K562 (cell line): ENCODE data around the gene GLIS1. TPM values are rescaled to one million over a fixed set of nuclear protein-coding genes. Genes with fewer than 3 reads are reported as not detected.
A peak's percentile ranks its signal among the peaks of the same experiment; 100 is the strongest.

Experiments used
- ATAC-seq: fragments of 200-7000 bp; cut with Tn5 transposase; 3 replicates; pipeline ENCODE4 v1.9.1; 2020; ENCODE audit warnings: moderate library complexity
- BruUV-seq: library from RNA; stranded (reverse); fragments of 400-500 nt; replicated peaks from 2 replicates; lab custom pipeline; 2021; lab: Mats Ljungman, UMichigan
- CTCF ChIA-PET: fragments of 300-600 bp; formaldehyde crosslinking; extraction: SDS; loops from one replicate; lab custom pipeline; 2021; ENCODE audit warnings: low intra/inter-chr PET ratio; lab: Yijun Ruan, JAX
- POLR2A ChIA-PET: fragments of 300-600, 350-650 bp; sonication (Branson Sonifier 250); formaldehyde crosslinking; extraction: SDS; loops from one replicate; lab custom pipeline; 2021; ENCODE audit warnings: antibody characterized with exemption, inconsistent platforms; lab: Yijun Ruan, JAX
- DNase-seq, 4 experiments: peaks; one replicate each; pipeline versions ENCODE4 v3.0.0 to v3.0.0-alpha.2; 2011 to 2018; ENCODE audit warnings: low spot score in 3 of 4, mixed read lengths in 3 of 4; ENCODE audit errors: extremely low read depth in 1 of 4
- FAIRE-seq: peaks from 2 replicates; lab custom pipeline; 2011; peaks lifted over from hg19 to GRCh38; lab: Jason Lieb, UNC
- H2AFZ ChIP-seq: 2 replicates; pipeline ENCODE4 v1.6.0; 2011; ENCODE audit warnings: low read depth, low read length, control low read depth, inconsistent platforms
- H3K27ac ChIP-seq: fragments of 200-600 bp; 3 replicates; pipeline ENCODE4 v1.8.0; 2011; ENCODE audit warnings: low read depth, mild to moderate bottlenecking, control low read depth, inconsistent platforms, low read length, moderate library complexity, mixed read lengths; ENCODE audit errors: extremely low read depth
- H3K27me3 ChIP-seq, 2 experiments: fragments of 300-600 bp in 1 of 2; 2 replicates in 1 of 2; 3 replicates in 1 of 2; pipeline versions ENCODE4 v1.6.0 to v1.8.0; 2011; ENCODE audit warnings: inconsistent platforms in 2 of 2, low read length in 2 of 2, mild to moderate bottlenecking in 1 of 2, mixed read lengths in 1 of 2, moderate library complexity in 1 of 2; ENCODE audit not compliant: control insufficient read depth in 2 of 2, insufficient read depth in 2 of 2
- H3K36me3 ChIP-seq: fragments of 300-600 bp; 3 replicates; pipeline ENCODE4 v1.8.0; 2011; ENCODE audit warnings: mild to moderate bottlenecking, low read length, inconsistent platforms; ENCODE audit not compliant: control insufficient read depth, insufficient read depth
- H3K4me1 ChIP-seq, 2 experiments: fragments of 200-600 bp in 1 of 2; replicated peaks in 1 of 2; 2 replicates in 1 of 2; 3 replicates in 1 of 2; pipeline versions ENCODE4 v1.5.1 to v1.8.0; 2011; ENCODE audit warnings: inconsistent platforms in 2 of 2, low read length in 2 of 2, mild to moderate bottlenecking in 1 of 2, mixed read lengths in 1 of 2, moderate library complexity in 1 of 2; ENCODE audit not compliant: control insufficient read depth in 2 of 2, insufficient read depth in 2 of 2
- H3K4me2 ChIP-seq: 2 replicates; pipeline ENCODE4 v1.6.1; 2011; ENCODE audit warnings: low read length, control low read depth, inconsistent platforms, mixed read lengths; ENCODE audit not compliant: insufficient read depth
- H3K4me3 ChIP-seq: fragments of 200-600 bp; sonication (generic), shearing (Covaris generic); 2 replicates; pipeline ENCODE4 v1.5.1; 2016; ENCODE audit warnings: control low read depth, inconsistent platforms
- H3K79me2 ChIP-seq: fragments of 200-600 bp; 3 replicates; pipeline ENCODE4 v1.8.0; 2011; ENCODE audit warnings: low read length, inconsistent platforms; ENCODE audit not compliant: control insufficient read depth, insufficient read depth
- H3K9ac ChIP-seq, 2 experiments: 2 replicates each; pipeline versions ENCODE4 v1.6.0 to v1.6.1; 2011; ENCODE audit warnings: low read depth in 2 of 2, low read length in 2 of 2, control low read depth in 1 of 2, inconsistent platforms in 1 of 2, mild to moderate bottlenecking in 1 of 2, mixed read lengths in 1 of 2; ENCODE audit not compliant: insufficient read depth in 1 of 2
- H3K9me1 ChIP-seq: one replicate; pipeline ENCODE4 v1.6.0; 2011; ENCODE audit warnings: inconsistent platforms, mild to moderate bottlenecking, low read length, moderate library complexity; ENCODE audit not compliant: control insufficient read depth, insufficient read depth
- H3K9me3 ChIP-seq: replicated peaks from 2 replicates; pipeline ENCODE4 v1.5.1; 2011; ENCODE audit warnings: low read depth, low read length, inconsistent platforms; ENCODE audit not compliant: control insufficient read depth, insufficient read depth
- H4K20me1 ChIP-seq: replicated peaks from 2 replicates; pipeline ENCODE4 v1.6.1; 2011; ENCODE audit warnings: low read length, inconsistent platforms, mixed read lengths; ENCODE audit not compliant: control insufficient read depth, insufficient read depth
- ATF4 ChIP-seq: fragments of 450-650 bp; formaldehyde crosslinking; IDR thresholded peaks from 2 replicates; pipeline ENCODE4 v1.4.0; 2022; ENCODE audit warnings: mild to moderate bottlenecking, moderate library complexity
- MLX ChIP-seq, 2 experiments: fragments of 450-650 bp in 1 of 2; sonication (generic) in 1 of 2; formaldehyde crosslinking; conservative IDR thresholded peaks; 2 replicates each; pipeline versions ENCODE4 v1.4.0 to v1.8.1; 2020 to 2022; ENCODE audit warnings: mild to moderate bottlenecking in 1 of 2, missing genetic modification reagents in 1 of 2
- TCF7L2 ChIP-seq: fragments of 150-350 bp; IDR thresholded peaks from 2 replicates; pipeline ENCODE4 v1.6.1; 2016; ENCODE audit warnings: low read depth, mild to moderate bottlenecking, low read length, moderate library complexity
- ZFP36 ChIP-seq: fragments of 150-350 bp; IDR thresholded peaks from 2 replicates; pipeline ENCODE4 v1.6.1; 2018; ENCODE audit warnings: low read length, low read depth; ENCODE audit not compliant: partially characterized antibody
- WGBS: fragments of 100-300 bp; shearing (Covaris generic); methylation state at CpG from one replicate; pipeline ENCODE4 v1.1.6; 2016; ENCODE audit warnings: low coverage, mixed read lengths; ENCODE audit not compliant: insufficient coverage; ENCODE audit errors: missing lambda C conversion rate; 5-methylcytosine and 5-hydroxymethylcytosine counted together
- in situ Hi-C: fragments of 300-500 bp; cut with MboI; formaldehyde crosslinking; loops from 4 replicates; pipeline ENCODE4 v1.15.0; 2018; ENCODE audit warnings: inconsistent platforms, mixed read lengths
- intact Hi-C: fragments of 100-400 bp; cut with micrococcal nuclease; formaldehyde crosslinking; loops from 2 replicates; pipeline ENCODE4 v1.14.2; 2022
- polyA plus RNA-seq, 8 experiments: library from polyadenylated mRNA; depleted of rRNA in 4 of 8; stranded (reverse) in 5 of 8; unstranded in 3 of 8; fragments of >200 nt; fragmentation: Nextera tagmentation in 2 of 8; fragmentation: Illumina TruSeq in 1 of 8; extraction: Ambion mirVana in 2 of 8; extraction: Trizol in 1 of 8; gene quantifications; 2 replicates each; pipeline versions ENCODE4 v1.2.1 to v1.2.3, GENCODE V29; 2011 to 2014; ENCODE audit warnings: inconsistent platforms in 1 of 8, missing spikeins in 1 of 8
- total RNA-seq, 7 experiments: library from RNA; depleted of rRNA in 6 of 7; stranded (reverse); fragments of >200 nt in 6 of 7; fragmentation: Illumina TruSeq in 2 of 7; extraction: Trizol in 2 of 7; gene quantifications; 2 replicates each; pipeline versions ENCODE4 v1.2.1 to v1.2.3, GENCODE V29; 2011 to 2021; ENCODE audit warnings: low replicate concordance in 1 of 7

The GLIS1 gene
- total and polyA plus RNA-seq, 9 of the 15 experiments (the other 6 are each of a cell fraction or from before 2014, with no cell fraction given), result not detected

GRCh38 chr1:53512807-53513755 is 225.9 kb downstream of the GLIS1 start:
- H3K4me3 ChIP-seq, result no peak overlapping the region
- no peak for ATAC-seq
- intact Hi-C loops, result no loop called here
- H4K20me1 ChIP-seq, result peaks cover 6% of the 10 kb centered on the region
- H3K27ac ChIP-seq, result no peak overlapping the region
- ChIA-PET CTCF (no interaction called here), POLR2A (interaction anchor here (1.2 kb wide), 1 partner anchor 12 kb away, joined by 3 read pairs; no protein-coding TSS in a partner anchor)
- FAIRE-seq, result no peak
- H3K4me1 ChIP-seq, result peaks cover 0 to 15% of the 10 kb centered on the region in 2 experiments; a peak in 1 of 5 replicates
- peaks cover 39 to 91% of the 10 kb centered on the region in 2 experiments; a peak in 4 of 5 replicates for H3K27me3 ChIP-seq
- 2% methylated on average over 21 of the region's 22 CpGs for WGBS
- TF ChIP-seq TCF7L2 (no peak), ATF4 (CRISPR knock-in tag) (no peak), ZFP36 (peak; percentile 81), MLX (CRISPR knock-in tag; conservative IDR thresholded peaks at IDR 0.05) (no peak)
- H3K36me3 ChIP-seq, result no peaks in the 10 kb centered on the region
- H3K9ac ChIP-seq, result no peak overlapping the region; a peak in 1 of 4 replicates
- no peak for DNase-seq
- no peaks in the 10 kb centered on the region for H3K79me2 ChIP-seq
- no peaks in the 10 kb centered on the region for H3K9me1 ChIP-seq
- H3K4me2 ChIP-seq, result no peak overlapping the region
- no peaks in the 10 kb centered on the region for H3K9me3 ChIP-seq
- H2AFZ ChIP-seq, result no peak overlapping the region
- no TSS peak for BruUV-seq
- in situ Hi-C loops, result no loop called here
